NB4 (cell line): ENCODE results near the gene OR2Y1.

Source experiments
- MYC ChIP-seq: IDR thresholded peaks from 2 replicates; pipeline ENCODE4 v1.6.1; 2011; ENCODE audit warnings: low read depth, low read length
- POLR2A ChIP-seq: IDR thresholded peaks from 2 replicates; pipeline ENCODE4 v1.6.1; 2011; ENCODE audit warnings: mild to moderate bottlenecking; ENCODE audit not compliant: insufficient read length; ENCODE audit errors: extremely low read depth
- TF ChIP-seq, protein P1 (sequence below): IDR thresholded peaks from one replicate; pipeline ENCODE4 v1.5.1; 2012; ENCODE audit warnings: low read depth, low read length
- TF ChIP-seq, protein P2 (sequence below): IDR thresholded peaks from 2 replicates; pipeline ENCODE4 v1.6.1; 2011; ENCODE audit warnings: low read depth, low read length

DNA sequence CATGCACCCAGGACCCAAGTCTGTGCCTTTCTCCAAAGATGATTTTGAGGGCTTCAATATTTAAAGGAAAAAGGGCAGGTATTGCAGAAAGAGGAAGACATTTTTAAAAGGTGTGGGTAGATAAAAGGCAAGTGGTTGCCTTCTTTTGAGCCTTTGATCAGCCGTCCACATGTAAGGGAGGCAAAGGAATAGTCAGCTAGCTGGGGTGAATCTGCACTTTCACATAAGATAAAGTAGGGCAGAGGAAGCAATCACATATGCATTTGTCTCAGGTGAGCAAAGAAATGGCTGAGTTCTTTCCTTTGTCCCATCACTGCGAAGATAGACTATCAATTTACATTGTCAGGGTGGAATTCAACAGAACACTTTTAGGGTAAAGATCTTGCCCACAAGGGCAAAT is 42.9 kb upstream of the OR2Y1 start:
- TF ChIP-seq, protein P1, sequence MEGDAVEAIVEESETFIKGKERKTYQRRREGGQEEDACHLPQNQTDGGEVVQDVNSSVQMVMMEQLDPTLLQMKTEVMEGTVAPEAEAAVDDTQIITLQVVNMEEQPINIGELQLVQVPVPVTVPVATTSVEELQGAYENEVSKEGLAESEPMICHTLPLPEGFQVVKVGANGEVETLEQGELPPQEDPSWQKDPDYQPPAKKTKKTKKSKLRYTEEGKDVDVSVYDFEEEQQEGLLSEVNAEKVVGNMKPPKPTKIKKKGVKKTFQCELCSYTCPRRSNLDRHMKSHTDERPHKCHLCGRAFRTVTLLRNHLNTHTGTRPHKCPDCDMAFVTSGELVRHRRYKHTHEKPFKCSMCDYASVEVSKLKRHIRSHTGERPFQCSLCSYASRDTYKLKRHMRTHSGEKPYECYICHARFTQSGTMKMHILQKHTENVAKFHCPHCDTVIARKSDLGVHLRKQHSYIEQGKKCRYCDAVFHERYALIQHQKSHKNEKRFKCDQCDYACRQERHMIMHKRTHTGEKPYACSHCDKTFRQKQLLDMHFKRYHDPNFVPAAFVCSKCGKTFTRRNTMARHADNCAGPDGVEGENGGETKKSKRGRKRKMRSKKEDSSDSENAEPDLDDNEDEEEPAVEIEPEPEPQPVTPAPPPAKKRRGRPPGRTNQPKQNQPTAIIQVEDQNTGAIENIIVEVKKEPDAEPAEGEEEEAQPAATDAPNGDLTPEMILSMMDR: no peak
- no peak for TF ChIP-seq MYC
- TF ChIP-seq POLR2A: no peak
- TF ChIP-seq, protein P2, sequence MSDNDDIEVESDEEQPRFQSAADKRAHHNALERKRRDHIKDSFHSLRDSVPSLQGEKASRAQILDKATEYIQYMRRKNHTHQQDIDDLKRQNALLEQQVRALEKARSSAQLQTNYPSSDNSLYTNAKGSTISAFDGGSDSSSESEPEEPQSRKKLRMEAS: no peak
